HG02759 (cell line): ENCODE measurements around the gene SMCO1.
"Not testable (repeated sequence)": the region's sequence is repeated elsewhere in the genome, so short reads cannot be mapped to it uniquely, and the experiment has no call there.

Source experiments
- ATAC-seq: cut with Tn5 transposase; IDR thresholded peaks from one replicate; pipeline ENCODE4 v1.9.1; 2021; ENCODE audit warnings: mild to moderate bottlenecking, moderate library complexity; ENCODE audit not compliant: unreplicated experiment

The SMCO1 gene

DNA sequence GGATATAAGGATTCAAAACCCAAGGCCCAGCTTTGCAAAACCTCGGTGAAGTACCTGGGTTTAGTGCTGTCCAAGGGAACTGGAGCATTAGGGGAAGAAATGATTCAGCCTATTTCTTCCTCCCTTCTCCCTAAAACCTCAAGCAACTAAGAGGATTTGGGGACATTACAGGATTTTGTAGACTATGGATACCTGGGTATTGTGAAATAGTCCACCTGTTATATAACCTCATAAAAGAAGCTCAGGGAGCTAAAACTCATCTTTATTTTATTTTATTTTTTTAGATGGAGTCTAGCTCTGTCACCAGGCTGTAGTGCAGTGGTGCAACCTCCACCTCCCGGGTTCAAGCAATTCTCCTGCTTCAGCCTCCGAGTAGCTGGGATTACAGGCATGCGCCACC, 8.7 kb upstream of the SMCO1 start:
- ATAC-seq, result no peak

DNA sequence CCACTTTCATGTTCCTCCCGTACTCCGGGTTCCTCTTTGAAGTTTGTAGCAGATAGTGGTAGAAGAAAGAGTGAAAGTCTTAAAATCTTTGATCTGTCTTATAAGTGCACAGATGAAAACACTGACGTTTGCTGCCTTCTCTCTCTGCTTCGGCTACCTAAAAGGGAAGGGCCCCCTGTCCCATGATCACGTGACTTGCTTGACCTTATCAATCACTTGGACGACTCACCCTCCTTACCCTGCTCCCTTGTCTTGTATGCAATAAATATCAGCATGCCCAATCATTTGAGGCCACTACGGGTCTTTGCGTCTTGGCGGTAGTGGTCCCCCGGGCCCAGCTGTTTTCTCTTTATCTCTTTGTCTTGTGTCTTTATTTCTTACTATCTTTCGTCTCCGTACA, 6.1 kb upstream of the SMCO1 start:
- ATAC-seq, result not testable (repeated sequence)

DNA sequence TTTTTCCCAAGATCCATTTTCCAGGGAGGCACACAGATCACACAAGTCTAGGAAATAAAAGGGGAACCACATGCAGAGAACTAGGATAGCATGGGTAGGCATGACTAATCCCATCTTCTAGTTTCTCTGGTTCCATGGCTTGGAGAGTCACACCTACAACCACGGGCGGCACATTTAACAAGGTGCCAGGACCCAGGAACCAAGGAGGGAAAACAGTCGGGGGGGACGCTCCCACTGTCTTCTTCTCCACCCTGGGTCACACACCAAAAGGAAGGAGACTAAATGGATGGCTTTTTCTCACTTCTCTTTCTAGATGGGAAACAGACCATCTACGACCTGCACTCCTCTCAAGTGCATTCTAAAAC, 4.6 kb upstream of the SMCO1 start:
- ATAC-seq, result no peak

DNA sequence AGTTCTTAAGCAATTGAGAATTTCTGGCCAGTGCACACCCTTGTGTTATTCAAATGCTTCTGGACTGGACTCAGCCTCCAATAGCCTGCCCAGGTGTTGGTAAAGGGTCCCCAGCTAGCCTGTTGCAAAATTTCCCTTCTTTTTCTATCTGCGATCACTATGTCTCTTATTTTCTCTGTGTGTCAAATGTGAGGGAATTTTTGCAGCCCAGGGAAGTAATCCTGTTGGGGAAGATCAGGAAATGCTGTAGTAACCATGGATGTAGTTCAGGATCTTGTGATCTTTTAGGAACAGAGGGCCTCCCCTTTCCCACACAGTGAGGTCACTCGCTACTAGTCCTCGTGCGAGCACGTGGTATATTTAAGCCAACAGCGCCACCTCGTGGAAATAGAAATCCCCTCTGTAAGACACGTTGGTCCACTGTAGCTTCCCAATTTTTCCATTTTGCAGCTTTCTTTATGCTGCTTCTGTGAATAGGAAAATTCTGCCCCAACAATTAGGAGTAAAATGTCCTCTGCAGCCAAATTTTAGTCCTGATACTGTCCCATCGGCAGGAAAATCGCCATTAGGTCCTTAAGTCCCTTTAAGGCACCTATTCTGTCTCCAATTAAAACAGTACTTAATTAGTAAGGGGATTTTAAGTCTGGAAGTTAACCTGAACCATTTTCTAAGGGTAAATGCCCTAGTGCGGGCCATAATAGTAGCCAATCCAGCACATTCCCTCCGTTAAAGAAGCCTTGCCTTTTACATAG, 4.0 kb upstream of the SMCO1 start:
- ATAC-seq, result no peak

DNA sequence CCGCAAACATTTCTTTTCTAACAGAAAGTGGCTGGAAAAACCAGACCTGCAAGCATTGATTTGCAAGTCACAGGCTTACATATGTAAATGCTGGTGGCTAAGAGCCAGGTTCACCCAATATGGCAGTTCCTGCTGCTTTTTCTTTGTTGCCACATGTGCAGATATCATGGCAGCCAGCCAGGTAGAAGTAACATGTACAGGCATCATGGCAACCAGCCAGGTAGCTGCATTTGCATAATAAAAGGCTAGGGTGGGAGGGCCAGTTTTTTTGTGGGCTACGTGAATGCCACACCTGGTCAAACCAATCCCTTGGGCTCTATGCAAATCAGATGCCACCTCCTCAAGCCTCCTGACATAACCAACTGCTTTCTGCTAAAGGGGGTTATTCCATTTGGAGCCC, 2.8 kb upstream of the SMCO1 start:
- no peak for ATAC-seq

DNA sequence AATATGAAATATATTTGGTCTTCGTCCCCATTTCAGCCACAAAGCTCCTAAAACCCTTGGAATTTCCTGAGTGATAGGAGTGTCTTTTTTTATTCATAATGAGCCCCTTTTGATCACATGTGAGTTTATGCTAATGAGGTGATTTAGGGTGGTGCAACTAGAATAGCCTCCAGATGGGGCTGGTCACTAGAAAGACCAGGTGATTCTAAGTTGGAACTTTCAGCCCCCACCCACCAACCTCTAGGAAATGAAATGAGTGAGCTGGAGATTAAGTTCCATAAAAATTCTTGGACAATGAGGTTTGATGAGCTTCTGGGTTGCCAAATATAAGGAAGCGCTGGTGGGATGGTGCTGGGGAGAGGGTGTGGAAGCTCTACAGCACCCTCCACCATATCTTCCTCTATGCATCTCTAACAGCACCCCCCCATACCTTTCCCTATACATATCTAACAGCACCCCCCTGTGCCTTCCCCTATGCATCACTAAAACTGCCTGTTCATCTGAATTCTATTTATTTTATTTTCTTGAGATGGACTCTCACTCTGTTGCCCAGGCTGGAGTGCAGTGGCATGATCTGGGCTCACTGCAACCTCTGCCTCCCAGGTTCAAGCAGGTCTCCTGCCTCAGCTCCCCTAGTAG, 2.1 kb upstream of the SMCO1 start:
- ATAC-seq, result no peak

DNA sequence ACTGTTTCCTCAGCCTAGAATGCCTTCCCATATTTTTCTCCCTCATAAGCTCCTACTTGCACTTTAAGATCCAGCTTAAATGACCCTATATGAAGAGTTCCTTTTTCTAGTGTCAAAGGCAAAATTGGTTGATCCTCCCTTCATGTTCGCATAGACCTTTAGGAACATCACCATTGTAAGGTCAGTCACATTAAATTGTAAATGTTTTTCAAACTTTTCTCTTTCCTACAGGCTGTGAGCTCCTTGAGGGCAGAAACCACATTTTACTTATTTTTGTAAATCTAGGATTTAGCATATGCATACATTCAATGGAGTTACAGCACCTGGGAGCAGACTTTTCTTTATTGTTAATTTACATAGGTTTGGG, 813 bp downstream of the SMCO1 start:
- ATAC-seq, result no peak

DNA sequence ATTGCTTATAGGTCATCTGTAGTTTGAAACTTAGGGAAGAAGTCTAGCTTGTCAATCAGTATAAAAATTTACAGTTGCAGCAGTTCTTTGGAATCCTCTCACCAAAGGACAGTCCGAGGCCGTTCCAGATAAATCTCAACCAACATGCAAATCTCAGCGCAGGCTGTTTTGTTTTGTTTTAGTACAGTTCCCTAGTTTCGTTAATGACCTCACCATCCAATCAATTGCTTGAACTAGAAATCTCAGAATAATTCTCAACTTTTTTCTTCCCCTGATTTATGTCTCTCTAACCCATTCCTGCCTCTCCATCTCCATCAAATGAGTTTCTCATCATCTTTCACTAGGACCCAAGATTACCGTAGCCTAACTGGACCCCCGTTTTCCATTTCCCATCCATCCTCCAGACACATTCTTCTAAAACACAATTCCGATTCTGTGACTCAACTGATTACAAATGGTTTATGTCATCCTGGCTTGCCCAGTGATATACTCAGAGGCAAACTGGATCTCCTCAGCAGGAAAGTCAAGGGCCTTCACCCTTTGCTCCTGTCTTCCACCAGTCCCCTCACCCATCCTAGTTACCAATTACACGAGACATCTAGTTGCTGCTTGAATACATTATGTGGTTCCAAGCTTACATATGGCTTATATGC, 1.3 kb downstream of the SMCO1 start:
- ATAC-seq, result no peak

DNA sequence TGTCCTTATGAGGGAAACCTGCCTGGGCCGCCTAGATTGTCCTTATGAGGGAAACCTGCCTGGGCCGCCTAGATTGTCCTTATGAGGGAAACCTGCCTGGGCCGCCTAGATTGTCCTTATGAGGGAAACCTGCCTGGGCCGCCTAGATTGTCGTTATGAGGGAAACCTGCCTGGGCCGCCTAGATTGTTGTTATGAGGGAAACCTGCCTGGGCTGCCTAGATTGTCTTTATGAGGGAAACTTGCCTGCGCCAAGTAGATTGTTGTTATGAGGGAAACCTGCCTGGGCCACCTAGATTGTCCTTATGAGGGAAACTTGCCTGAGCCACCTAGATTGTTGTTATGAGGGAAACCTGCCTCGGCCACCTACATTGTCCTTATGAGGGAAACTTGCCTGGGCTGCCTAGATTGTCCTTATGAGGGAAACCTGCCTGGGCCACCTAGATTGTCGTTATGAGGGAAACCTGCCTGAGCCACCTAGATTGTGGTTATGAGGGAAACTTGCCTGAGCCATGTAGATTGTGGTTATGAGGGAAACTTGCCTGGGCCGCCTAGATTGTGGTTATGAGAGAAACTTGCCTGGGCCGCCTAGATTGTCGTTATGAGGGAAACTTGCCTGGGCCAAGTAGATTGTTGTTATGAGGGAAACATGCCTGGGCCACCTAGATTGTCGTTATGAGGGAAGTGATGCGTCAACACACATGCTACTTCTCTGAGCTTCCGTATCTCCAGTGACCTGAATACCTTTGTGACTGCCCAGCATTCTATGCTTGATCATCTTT, 3.3 kb downstream of the SMCO1 start:
- not testable (repeated sequence) for ATAC-seq

DNA sequence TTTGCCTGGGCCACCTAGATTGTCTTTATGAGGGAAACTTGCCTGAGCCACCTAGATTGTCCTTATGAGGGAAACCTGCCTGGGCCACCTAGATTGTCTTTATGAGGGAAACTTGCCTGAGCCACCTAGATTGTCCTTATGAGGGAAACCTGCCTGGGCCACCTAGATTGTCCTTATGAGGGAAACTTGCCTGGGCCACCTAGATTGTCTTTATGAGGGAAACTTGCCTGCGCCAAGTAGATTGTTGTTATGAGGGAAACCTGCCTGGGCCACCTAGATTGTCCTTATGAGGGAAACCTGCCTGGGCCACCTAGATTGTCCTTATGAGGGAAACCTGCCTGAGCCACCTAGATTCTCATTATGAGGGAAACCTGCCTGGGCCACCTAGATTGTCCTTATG, 4.0 kb downstream of the SMCO1 start:
- not testable (repeated sequence) for ATAC-seq

DNA sequence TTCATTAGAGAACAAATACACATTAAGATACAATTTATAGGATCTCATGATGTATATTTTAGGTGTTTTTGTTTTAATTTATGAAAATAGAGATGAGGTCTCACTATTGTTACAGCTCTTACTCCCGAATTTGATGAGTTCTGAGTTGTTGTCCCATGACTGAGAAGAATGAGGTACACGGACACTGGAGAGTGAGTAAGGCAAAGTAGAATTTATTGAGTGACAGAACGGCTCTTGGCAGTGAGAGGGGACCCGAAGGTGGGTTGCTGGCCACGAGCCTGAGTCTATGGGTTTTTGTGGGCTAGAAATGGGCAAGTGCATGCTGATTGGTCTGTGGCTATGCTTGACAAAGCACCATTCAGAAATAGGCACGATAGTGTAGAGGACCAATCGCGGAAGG, 8.5 kb downstream of the SMCO1 start:
- ATAC-seq, result no peak

DNA sequence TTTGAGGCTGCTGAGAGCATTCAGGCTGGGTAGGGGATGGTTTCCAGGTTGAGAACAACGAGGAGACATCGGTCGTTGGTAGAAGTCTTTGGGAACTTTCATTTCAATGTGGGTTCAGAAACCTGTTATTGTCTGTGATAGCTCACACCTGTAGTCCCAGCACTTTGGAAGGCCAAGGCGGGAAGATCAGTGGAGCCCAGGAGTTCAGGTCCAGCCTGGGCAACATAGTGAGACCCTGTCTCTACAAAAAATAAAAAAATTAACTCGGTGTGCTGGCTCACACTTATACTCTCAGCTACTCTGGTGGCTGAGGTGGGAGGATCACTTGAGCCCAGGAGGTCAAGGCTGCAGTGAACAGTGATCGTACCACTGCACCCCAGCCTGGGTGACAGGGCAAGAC, 10.6 kb downstream of the SMCO1 start:
- no peak for ATAC-seq

DNA sequence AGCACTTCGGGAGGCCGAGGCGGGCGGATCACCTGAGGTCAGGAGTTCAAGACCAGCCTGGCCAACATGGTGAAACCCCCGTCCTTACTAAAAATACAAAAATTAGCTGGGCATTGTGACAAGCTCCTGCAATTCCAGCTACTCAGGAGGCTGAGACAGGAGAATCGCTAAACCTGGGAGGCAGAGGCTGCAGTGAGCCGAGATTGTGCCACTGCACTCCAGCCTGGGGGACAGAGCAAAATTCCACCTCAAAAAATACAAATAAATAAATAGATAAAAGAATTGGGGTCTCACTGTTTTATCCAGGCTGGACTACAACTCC, 11.1 kb downstream of the SMCO1 start:
- not testable (repeated sequence) for ATAC-seq

DNA sequence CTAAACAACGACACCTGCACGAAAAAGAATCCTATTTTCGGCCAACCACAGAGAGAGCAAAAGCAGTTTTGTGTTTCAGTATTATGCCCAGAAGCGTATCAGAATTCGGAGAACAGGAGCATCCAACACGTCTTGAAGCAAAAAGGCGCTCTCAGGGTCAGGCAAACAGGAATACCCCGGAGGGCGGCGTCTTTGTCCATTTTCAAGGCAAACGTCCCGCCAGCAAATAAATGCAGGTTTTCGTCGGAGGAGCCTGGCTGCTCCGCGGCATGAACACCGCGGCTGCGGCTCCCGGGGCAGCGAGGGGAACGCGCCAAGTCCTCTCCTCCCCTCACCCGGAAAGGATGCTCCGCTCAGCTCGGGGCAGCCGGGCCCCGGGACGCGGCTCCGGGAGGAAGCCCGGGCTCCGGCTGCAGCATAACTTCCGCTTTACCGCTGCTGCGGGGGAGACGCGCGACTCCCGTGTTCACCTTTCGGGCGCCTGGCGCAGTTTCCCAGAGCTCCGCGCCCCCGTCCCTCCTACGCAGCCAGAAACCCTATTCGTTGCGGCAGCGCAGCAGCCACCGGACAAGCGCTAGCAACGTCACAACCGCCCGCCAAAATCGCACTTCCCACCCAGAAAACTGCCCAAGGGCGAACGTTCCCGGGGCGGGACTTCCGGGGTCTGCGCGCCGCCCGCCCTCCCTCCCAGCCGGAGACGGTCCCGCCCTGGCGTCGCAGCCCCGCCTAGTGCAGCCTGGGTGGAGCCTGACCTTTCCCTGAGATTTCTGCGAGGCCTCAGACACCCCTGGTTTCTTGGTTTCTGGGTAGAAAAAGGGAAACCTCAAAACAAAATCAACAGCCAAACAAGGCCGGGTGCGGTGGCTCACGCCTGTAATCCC, 11.7 kb downstream of the SMCO1 start, which contains the start of gene RNF168:
Gene RNF168 (minus strand): TSS at position 573 of the 881 bp plus-strand sequence. CDS start 595 bp downstream, outside the sequence.
- peak; percentile 87 for ATAC-seq

DNA sequence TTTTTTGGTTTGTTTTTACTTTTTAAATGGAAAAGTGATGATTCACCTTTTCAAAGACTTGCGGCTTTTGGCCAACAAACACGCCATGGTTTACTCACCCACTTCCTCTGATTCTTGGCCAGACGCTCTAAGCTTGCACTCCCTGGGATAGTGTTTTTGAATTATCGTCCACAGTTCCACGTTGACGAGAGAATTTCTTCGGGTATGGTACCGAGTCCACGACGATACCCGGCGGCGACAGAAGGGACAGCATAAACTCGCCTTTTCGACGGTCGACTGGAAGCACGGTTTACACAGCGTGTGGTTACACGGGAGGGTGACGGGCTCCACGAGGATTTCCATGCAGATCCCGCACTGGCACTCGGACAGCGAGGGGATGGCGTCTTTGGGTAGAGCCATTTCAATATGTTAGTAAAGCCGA, 12.4 kb downstream of the SMCO1 start:
- peak; percentile 4 for ATAC-seq

DNA sequence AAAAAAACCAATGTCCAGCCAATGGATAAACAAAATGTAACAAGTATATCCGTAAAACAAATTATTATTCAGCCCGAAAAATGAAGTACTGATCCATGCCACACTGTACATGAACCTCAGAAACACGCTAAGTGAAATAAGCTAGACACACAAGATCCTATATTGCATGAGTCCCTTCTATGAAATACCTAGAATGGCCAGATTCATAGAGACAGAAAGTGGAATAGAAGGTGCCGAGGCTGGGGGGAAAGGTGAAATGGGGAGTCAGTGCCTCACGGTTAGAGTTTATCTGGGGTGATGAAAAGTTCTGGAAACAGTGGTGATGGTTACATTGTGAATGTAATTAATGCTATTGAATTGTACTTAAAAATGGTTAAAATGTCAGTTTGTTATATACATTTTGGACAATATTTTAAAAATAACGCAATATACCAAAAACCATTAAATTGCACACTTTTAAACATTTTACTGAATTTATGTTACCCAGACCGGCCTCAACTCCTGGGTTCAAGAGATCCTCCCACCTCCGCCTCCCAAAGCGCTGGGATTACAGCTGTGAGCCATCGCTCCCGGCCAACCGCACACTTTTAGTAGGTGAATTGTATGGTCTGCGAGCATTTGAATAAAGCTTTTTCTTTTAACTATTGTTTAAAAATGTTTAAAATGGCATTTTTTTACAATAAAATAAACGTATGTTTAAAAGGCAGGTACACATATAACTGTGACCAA, 13.7 kb downstream of the SMCO1 start:
- ATAC-seq, result no peak

DNA sequence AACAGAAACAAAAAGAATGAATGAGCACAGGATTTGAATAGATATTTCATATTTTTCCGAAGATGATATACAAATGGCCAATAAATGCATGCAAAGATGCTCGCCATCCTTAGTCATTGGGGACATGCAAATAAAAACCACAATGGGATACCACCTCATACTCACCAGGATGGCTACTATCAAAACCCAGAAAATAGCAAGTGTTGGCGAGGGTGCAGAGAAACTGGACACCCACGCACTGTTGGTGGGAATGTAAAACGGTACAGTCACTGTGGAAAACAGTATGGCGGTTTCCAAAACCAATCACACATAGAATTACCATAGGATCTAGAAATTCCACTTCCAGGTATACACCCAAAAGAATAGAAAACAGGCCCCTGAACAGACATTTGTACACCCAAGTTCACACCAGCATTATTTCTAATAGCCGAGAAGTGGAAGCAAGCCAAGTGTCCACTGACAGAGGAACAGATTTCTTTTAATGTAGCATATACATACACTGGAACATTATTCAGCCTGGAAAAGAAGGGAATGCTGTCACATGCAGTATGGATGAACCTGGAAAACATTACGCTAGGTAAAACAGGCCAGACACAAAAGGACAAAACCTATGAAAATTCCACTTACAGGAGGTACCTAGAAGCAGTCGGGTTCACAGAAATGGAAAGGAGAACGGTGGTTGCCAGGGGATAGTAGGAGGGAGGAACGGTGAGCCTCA, 15.2 kb downstream of the SMCO1 start:
- ATAC-seq, result no peak

DNA sequence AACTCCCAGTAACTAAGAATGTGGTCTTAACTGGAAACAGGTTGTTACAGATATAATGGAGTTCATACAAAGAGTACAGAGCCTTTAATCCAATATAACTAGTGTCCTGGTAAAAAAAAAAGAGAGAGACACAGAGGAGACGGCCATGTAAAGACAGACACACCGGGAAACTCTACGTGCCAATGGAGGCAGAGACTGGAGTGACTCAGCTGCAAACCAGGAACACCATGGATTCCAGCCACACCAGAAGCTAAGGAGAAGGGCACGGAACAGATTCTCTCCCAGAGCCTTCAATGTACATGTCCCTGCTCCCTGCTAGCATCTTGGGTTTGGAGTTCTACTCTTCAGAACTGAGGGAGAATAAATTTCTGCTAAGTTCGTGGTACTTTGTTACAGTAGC, 16.1 kb downstream of the SMCO1 start:
- ATAC-seq, result no peak

DNA sequence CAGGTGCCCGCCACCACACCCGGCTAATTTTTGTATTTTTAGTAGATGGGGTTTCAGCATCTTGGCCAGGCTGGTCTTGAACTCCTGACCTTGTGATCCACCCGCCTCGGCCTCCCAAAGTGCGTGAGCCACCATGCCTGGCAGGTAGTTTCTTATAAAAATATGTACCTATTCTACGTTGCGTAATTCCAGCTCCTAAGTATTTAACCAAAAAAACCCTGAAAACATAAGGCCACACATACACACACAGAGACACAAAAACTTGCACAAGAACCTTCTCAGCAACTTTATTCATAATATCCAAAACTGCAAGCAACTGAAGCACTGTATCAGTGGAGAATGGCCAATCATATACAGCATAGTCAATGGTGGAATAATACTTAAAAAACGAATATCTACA, 16.8 kb downstream of the SMCO1 start:
- ATAC-seq, result no peak
